GM19395 (cell line): ENCODE measurements around the gene TMEM183A.

ENCODE experiments used
- ATAC-seq: cut with Tn5 transposase; IDR thresholded peaks from one replicate; pipeline ENCODE4 v1.9.1; 2021; ENCODE audit warnings: mild to moderate bottlenecking, moderate library complexity; ENCODE audit not compliant: unreplicated experiment

TMEM183A gene

GRCh38 chr1:203044546-203045250 is 37.5 kb downstream of the TMEM183A start:
- no peak for ATAC-seq

- no peak for ATAC-seq
Measured at GRCh38 chr1:203045336-203045735, 38.2 kb downstream of the TMEM183A start.

- no peak for ATAC-seq
Measured at GRCh38 chr1:203045821-203046594, 38.8 kb downstream of the TMEM183A start.

- no peak for ATAC-seq
Measured at GRCh38 chr1:203046984-203047630, 39.9 kb downstream of the TMEM183A start.

- no peak for ATAC-seq
Measured at GRCh38 chr1:203048086-203048485, 40.9 kb downstream of the TMEM183A start.

GRCh38 chr1:203048555-203049051 is 41.4 kb downstream of the TMEM183A start:
- no peak for ATAC-seq

- no peak for ATAC-seq
Measured at GRCh38 chr1:203049077-203049476, 41.9 kb downstream of the TMEM183A start.

- no peak for ATAC-seq
Measured at GRCh38 chr1:203049576-203050180, 42.5 kb downstream of the TMEM183A start.

- ATAC-seq: no peak
Measured at GRCh38 chr1:203050826-203051225, 43.7 kb downstream of the TMEM183A start.

GRCh38 chr1:203051841-203052324 is 44.7 kb downstream of the TMEM183A start:
- ATAC-seq: no peak

GRCh38 chr1:203052601-203053000 is 45.4 kb downstream of the TMEM183A start:
- no peak for ATAC-seq

GRCh38 chr1:203054184-203054583 is 47.0 kb downstream of the TMEM183A start:
- ATAC-seq: no peak

- ATAC-seq: no peak
Measured at GRCh38 chr1:203054642-203055041, 47.5 kb downstream of the TMEM183A start.

- ATAC-seq: no peak
Measured at GRCh38 chr1:203055161-203055799, 48.1 kb downstream of the TMEM183A start.

GRCh38 chr1:203056012-203056411 is 48.8 kb downstream of the TMEM183A start:
- ATAC-seq: no peak

GRCh38 chr1:203056516-203056915 is 49.3 kb downstream of the TMEM183A start:
- ATAC-seq: no peak

- ATAC-seq: no peak
Measured at GRCh38 chr1:203057911-203058675, 50.9 kb downstream of the TMEM183A start.

- ATAC-seq: no peak
Measured at GRCh38 chr1:203058676-203058935, 51.4 kb downstream of the TMEM183A start.

- ATAC-seq: no peak
Measured at GRCh38 chr1:203059485-203059884, 52.3 kb downstream of the TMEM183A start.

- ATAC-seq: no peak
Measured at GRCh38 chr1:203060115-203060514, 52.9 kb downstream of the TMEM183A start.
